Ascending aorta (tissue), 2 donors: Measurements from ENCODE around the gene TRPM7. TPM values are rescaled to one million over a fixed set of nuclear protein-coding genes. Genes with fewer than 3 reads are reported as not detected.
A peak's percentile ranks its signal among the peaks of the same experiment; 100 is the strongest.
"Not testable (repeated sequence)": the region's sequence is repeated elsewhere in the genome, so short reads cannot be mapped to it uniquely, and the experiment has no call there.

Experiments used
- DNase-seq, 2 donors: peaks; one replicate each; pipeline ENCODE4 v3.0.0-alpha.2; 2019; ENCODE audit warnings: low spot score in 2 of 2
- H3K27ac ChIP-seq, 2 donors: fragments of 200-600 bp; sonication (generic); one replicate each; pipeline ENCODE4 v1.5.1; 2016 to 2017; ENCODE audit warnings: mild to moderate bottlenecking in 1 of 2
- H3K27me3 ChIP-seq: fragments of 200-600 bp; sonication (generic); one replicate; pipeline ENCODE4 v1.5.1; 2017
- H3K36me3 ChIP-seq, 2 donors: fragments of 200-600 bp; sonication (generic); one replicate each; pipeline ENCODE4 v1.5.1; 2016
- H3K4me1 ChIP-seq, 2 donors: fragments of 200-600 bp; sonication (generic); one replicate each; pipeline ENCODE4 v1.5.1; 2016 to 2017; ENCODE audit warnings: mild to moderate bottlenecking in 1 of 2
- H3K4me3 ChIP-seq, 2 donors: fragments of 200-600 bp; sonication (generic); one replicate each; pipeline ENCODE4 v1.5.1; 2016 to 2017; ENCODE audit warnings: mild to moderate bottlenecking in 1 of 2
- H3K9me3 ChIP-seq, 2 donors: fragments of 200-600 bp; sonication (generic); one replicate each; pipeline ENCODE4 v1.5.1; 2016
- intact Hi-C: fragments of 100-400 bp; cut with DNase I; formaldehyde crosslinking; loops from one replicate; pipeline ENCODE4 v1.15.1; 2023
- total RNA-seq: library from RNA; depleted of rRNA; stranded (reverse); fragments of >200 nt; gene quantifications from one replicate; pipeline ENCODE4 v1.1.0, GENCODE V29; 2016
- TF ChIP-seq, protein P1 (sequence below), 3 experiments: fragments of 200-600 bp in 2 of 3; fragments of 450-650 bp in 1 of 3; sonication (generic) in 2 of 3; IDR thresholded peaks; one replicate each; pipeline ENCODE4 v1.5.1; 2016 to 2019; ENCODE audit warnings: antibody characterized with exemption in 3 of 3, mild to moderate bottlenecking in 1 of 3, moderate library complexity in 1 of 3

TRPM7 gene
- total RNA-seq, 1 donor from 2014 or later = 24.1 TPM

DNA sequence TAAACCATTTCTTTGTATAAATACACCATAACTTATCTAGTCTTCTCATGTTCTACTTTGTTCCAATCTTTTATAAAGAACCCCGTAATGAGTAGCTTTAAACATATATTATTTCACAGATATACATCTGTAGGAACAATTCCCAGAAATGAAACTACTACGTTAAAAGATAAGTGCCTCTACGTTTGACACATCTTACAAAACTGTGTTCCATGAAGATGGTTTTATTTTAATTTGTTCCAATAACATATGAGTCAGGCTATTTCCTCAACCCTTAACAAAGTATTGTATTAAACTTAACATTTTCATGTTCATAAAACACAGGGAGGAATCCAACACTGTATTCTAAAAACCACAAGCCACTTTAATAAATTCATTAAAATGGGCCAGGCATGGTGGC is 52.9 kb downstream of the TRPM7 start:
- DNase-seq = no peak
- H3K36me3 ChIP-seq = peaks cover 74 to 82% of the 10 kb centered on the region in 2 donors

DNA sequence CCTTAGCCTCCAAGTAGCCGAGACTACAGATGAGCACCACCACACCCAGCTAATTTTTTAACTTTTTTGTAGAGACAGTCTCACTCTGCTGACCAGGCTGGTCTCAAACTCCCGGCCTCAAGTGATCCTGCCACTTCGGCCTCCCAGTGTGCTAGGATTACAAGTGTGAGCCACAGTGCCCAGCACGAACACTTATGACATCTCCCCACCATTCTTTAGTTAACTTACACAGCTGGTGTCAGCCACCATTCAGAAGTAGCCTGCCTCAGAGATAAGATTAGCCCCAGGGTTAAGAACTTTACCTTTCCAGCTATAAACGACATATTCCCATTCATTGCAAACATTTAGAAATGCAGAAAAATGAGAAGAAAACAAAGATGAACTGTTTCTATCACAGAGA is 58.2 kb downstream of the TRPM7 start:
- intact Hi-C loops = no loop called here
- no peak for DNase-seq
- H3K36me3 ChIP-seq = peaks cover 47 to 59% of the 10 kb centered on the region in 2 donors

More for the DNA sequence above, 52.9 kb downstream of the TRPM7 start:
- Histone ChIP-seq H3K27ac (no peak overlapping the region), H3K9me3 (no peaks in the 10 kb centered on the region), H3K27me3 (no peaks in the 10 kb centered on the region), H3K4me3 (no peak overlapping the region), H3K4me1 (no peaks in the 10 kb centered on the region)
- intact Hi-C loops = loop anchor here (10.0 kb wide), 1 partner anchor 149 kb away; no protein-coding TSS in a partner anchor
- TF ChIP-seq, protein P1, sequence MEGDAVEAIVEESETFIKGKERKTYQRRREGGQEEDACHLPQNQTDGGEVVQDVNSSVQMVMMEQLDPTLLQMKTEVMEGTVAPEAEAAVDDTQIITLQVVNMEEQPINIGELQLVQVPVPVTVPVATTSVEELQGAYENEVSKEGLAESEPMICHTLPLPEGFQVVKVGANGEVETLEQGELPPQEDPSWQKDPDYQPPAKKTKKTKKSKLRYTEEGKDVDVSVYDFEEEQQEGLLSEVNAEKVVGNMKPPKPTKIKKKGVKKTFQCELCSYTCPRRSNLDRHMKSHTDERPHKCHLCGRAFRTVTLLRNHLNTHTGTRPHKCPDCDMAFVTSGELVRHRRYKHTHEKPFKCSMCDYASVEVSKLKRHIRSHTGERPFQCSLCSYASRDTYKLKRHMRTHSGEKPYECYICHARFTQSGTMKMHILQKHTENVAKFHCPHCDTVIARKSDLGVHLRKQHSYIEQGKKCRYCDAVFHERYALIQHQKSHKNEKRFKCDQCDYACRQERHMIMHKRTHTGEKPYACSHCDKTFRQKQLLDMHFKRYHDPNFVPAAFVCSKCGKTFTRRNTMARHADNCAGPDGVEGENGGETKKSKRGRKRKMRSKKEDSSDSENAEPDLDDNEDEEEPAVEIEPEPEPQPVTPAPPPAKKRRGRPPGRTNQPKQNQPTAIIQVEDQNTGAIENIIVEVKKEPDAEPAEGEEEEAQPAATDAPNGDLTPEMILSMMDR (IDR thresholded peaks at IDR 0.05) = no peak

DNA sequence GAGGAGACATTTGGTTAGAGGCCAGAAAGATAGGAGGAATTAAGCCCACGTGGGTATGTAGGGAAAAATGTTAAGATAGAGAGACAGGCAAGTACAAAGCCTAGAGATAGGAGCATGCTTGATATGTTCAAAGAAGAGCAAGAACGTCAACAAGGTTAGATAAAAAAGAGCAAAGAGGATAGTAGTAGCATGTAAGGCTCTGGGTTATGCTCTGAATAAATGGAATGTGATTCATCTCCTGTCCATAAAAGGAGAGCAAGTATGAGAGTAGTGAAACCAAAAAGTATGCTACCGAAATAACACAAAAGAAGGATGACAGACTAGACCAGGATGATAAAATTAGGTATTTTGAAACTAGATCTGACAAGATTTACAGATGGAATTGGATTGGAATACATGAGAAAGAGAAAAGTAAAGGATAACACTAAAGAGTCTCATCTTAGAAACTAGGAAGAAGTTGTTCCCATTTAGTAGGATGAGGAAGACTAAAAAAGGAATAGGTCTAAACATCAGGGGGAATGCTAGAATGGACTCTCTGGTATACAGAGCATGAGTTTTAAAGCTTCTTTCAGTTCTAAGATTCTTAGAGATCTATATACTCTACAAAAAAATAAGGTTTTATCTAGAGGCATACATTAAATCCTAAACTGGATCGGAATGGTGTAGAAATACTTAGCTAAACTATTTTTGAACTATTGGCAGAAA is 59.1 kb downstream of the TRPM7 start:
- no peak for DNase-seq
- Histone ChIP-seq H3K36me3 (peaks cover 39 to 59% of the 10 kb centered on the region in 2 donors), H3K4me1 (no peaks in the 10 kb centered on the region), H3K9me3 (no peaks in the 10 kb centered on the region), H3K27me3 (no peaks in the 10 kb centered on the region), H3K4me3 (no peak overlapping the region), H3K27ac (no peak overlapping the region)
- TF ChIP-seq, protein P1 (IDR thresholded peaks at IDR 0.05) = no peak
- intact Hi-C loops = no loop called here

More for the DNA sequence above, 58.2 kb downstream of the TRPM7 start:
- Histone ChIP-seq H3K27ac (no peak overlapping the region), H3K9me3 (no peaks in the 10 kb centered on the region), H3K4me3 (no peak overlapping the region), H3K4me1 (no peaks in the 10 kb centered on the region), H3K27me3 (no peaks in the 10 kb centered on the region)
- TF ChIP-seq, protein P1 (IDR thresholded peaks at IDR 0.05) = no peak

DNA sequence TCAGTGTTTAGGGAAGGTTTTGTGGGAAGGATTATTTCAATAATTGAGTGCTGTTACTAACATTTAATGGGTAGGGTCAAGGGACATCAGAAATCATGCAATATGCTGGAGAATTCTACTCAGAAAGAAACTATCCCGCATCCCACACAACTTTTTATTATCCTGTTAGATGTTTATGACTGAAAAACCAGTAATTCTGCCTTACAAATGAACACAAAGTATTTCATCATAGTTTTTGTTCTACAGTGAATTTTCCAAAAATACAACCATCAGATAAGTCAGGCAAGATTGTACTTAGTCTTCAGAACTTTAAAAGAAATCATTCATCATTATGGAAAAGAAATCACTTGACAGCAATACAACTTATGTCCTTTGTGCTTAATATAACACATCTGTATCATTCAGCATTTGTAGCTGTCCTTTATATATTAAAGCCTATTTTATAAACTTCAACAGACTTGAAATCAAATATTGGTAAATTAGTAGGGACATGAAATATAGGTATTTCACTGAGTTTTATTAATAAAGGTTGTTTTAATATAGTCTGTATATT is 61.9 kb downstream of the TRPM7 start:
- Histone ChIP-seq H3K36me3 (peaks cover 14 to 51% of the 10 kb centered on the region in 2 donors), H3K27me3 (no peaks in the 10 kb centered on the region), H3K4me1 (no peaks in the 10 kb centered on the region), H3K4me3 (no peak overlapping the region), H3K9me3 (no peaks in the 10 kb centered on the region), H3K27ac (no peak overlapping the region)
- DNase-seq = no peak
- intact Hi-C loops = no loop called here
- TF ChIP-seq, protein P1 (IDR thresholded peaks at IDR 0.05) = no peak

DNA sequence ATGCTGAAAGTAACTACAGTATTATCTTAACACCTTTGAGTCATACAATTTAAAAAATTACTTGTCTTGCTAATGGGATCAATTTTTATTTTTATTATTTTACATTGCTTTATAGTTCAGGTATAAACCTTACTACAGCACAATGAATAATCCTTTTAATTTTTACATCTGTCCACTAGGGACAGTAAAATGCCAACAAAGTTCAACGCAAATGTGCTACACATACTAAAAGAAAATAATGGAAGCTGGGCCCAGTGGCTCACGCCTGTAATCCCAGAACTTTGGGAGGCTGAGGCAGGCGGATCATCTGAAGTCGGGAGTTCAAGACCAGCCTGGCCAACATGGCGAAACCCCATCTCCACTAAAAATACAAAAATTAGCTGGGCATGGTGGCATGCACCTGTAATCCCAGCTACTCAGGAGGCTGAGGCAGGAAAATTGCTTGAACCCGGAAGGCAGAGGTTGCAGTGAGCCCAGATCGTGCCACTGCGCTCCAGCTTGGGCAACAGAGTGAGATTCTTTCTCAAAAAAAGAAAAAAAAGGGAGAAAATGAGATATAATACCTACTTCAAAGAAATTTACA is 64.1 kb downstream of the TRPM7 start:
- TF ChIP-seq, protein P1 (IDR thresholded peaks at IDR 0.05) = peak in 1 of 3 experiments; percentile 26
- H3K36me3 ChIP-seq = peaks cover 0 to 49% of the 10 kb centered on the region in 2 donors
- H3K4me3 ChIP-seq, intact Hi-C loops, H3K9me3 ChIP-seq, H3K4me1 ChIP-seq, H3K27me3 ChIP-seq, DNase-seq, H3K27ac ChIP-seq: not testable (repeated sequence)

DNA sequence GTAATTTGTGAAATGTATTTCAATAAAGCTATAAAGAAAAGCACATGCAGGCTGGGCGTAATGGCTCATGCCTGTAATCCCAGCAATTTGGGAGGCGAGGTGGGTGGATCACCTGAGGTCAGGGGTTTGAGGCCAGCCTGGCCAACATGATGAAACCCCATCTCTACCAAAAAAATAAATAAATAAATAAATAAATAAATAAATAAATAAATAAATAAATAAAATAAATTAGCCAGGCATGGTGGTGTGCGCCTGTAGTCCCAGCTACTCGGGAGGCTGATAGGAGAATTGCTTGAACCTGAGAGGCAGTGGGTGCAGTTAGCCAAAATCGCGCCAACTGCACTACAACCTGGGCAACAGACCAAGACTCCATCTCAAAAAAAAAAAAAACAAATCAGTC is 69.6 kb downstream of the TRPM7 start:
- H3K4me1 ChIP-seq, H3K9me3 ChIP-seq, intact Hi-C loops, H3K27me3 ChIP-seq, DNase-seq, H3K4me3 ChIP-seq, H3K27ac ChIP-seq: not testable (repeated sequence)
- H3K36me3 ChIP-seq = peaks cover 14 to 41% of the 10 kb centered on the region in 2 donors

DNA sequence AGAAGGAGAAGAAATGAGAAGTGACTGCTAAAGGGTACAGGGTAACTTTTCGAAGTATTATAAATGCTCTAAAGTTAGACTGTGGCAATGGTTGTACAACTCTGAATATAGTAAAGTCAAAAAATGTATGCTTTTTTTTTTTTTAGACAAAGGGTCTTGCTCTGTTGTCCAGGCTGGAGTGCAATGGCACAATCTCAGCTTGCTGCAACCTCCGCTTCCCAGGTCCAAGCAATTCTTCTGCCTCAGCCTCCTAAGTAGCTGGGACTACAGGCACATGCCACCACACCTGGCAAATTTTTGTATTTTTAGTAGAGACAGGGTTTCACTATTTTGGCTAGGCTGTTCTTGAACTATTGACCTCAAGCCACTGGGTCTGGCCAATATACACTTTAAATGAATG is 70.0 kb downstream of the TRPM7 start:
- intact Hi-C loops, H3K9me3 ChIP-seq, DNase-seq, H3K4me1 ChIP-seq, H3K4me3 ChIP-seq, H3K27ac ChIP-seq, H3K27me3 ChIP-seq: not testable (repeated sequence)
- peaks cover 18 to 42% of the 10 kb centered on the region in 2 donors for H3K36me3 ChIP-seq
